ENCODE results near the gene LDB1. TPM values are rescaled to one million over a fixed set of nuclear protein-coding genes. Genes with fewer than 3 reads are reported as not detected.

Gene LDB1
- total and polyA plus RNA-seq, 11 donors, result 29.5 to 63.2 (median 45.7) TPM

DNA sequence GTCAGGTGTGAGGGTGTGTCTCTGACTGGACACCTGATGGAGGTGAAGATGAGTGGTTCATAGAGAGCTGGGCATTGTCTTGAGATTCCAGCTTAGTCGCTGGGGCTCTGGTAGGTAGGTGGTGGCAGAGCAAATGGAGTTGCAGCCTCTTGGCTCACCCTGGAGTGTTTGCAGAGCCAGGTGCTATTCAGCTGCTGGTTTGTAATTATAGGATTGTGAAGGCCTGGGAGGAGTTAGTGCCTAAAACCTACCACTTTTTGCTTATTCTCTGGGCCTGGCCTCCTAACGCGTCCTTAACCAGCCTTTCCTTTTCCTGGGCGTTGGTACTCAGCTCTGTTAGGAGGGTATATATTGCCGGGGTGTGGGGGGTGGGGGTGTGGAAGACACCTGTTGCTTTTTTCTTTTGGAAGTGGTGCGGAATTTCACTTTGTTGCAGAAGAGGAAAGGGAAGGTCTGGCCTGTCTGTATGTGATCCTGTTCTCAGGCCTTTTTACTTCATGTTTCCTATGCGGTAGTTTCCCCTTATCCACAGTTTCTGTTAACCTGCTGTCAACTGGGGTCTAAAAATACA is 15.9 kb upstream of the LDB1 start:
- Histone ChIP-seq H3K27me3 (no peaks in the 10 kb centered on the region), H3K36me3 (peaks cover 3 to 37% (median 34%) of the 10 kb centered on the region in 9 donors), H3K4me3 (no peak overlapping the region), H3K27ac (peak overlapping the region in 4 of 12 donors; percentile 31 to 53 (median 36)), H3K9me3 (no peaks in the 10 kb centered on the region), H3K4me1 (peaks cover 0 to 46% (median 32%) of the 10 kb centered on the region in 12 donors)
- ATAC-seq (no peak), DNase-seq (no peak)
- intact Hi-C loops (cut with DNase I), result no loop called here
- TF ChIP-seq, protein P1, sequence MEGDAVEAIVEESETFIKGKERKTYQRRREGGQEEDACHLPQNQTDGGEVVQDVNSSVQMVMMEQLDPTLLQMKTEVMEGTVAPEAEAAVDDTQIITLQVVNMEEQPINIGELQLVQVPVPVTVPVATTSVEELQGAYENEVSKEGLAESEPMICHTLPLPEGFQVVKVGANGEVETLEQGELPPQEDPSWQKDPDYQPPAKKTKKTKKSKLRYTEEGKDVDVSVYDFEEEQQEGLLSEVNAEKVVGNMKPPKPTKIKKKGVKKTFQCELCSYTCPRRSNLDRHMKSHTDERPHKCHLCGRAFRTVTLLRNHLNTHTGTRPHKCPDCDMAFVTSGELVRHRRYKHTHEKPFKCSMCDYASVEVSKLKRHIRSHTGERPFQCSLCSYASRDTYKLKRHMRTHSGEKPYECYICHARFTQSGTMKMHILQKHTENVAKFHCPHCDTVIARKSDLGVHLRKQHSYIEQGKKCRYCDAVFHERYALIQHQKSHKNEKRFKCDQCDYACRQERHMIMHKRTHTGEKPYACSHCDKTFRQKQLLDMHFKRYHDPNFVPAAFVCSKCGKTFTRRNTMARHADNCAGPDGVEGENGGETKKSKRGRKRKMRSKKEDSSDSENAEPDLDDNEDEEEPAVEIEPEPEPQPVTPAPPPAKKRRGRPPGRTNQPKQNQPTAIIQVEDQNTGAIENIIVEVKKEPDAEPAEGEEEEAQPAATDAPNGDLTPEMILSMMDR (IDR thresholded peaks at IDR 0.05), result no peak
- WGBS, 4 donors, result 51 to 66% (median 63%) methylated on average over 7 of the region's 7 CpGs

DNA sequence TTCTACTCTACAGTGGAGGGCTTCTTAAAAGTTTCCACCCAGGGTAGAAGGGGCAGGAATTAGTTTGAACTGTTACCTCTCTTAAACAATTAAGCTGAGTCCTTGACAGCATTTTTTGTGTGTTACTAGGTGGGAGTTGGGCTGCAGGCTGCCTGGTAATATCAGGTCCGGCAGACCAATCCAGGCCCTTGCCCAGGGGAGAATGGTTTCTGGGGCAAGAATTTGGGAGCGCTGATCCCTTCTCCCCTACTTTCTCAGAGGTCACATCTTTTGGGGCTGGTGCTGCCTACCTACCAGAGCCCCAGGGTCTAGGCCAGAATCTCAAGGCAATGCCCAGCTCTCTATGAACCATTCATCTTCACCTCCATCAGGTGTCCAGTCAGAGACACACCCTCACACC is 14.2 kb upstream of the LDB1 start:
- Histone ChIP-seq H3K27ac (peak overlapping the region in 8 of 12 donors; percentile 86 to 99 (median 96)), H3K4me1 (peaks cover 0 to 46% (median 32%) of the 10 kb centered on the region in 12 donors), H3K4me3 (peak overlapping the region in 9 of 12 donors; percentile 86 to 99 (median 91)), H3K27me3 (no peaks in the 10 kb centered on the region), H3K36me3 (peaks cover 0 to 21% (median 17%) of the 10 kb centered on the region in 9 donors), H3K9me3 (no peaks in the 10 kb centered on the region)
- whole genome bisulfite sequencing, 4 donors, result 46 to 76% (median 63%) methylated on average over 2 of the region's 2 CpGs
- TF ChIP-seq, protein P1 (IDR thresholded peaks at IDR 0.05), result no peak
- no peak for TF ChIP-seq POLR2A (IDR thresholded peaks at IDR 0.05)
- no peak for ATAC-seq
- DNase-seq, result no peak
- intact Hi-C loops (cut with DNase I), result no loop called here

DNA sequence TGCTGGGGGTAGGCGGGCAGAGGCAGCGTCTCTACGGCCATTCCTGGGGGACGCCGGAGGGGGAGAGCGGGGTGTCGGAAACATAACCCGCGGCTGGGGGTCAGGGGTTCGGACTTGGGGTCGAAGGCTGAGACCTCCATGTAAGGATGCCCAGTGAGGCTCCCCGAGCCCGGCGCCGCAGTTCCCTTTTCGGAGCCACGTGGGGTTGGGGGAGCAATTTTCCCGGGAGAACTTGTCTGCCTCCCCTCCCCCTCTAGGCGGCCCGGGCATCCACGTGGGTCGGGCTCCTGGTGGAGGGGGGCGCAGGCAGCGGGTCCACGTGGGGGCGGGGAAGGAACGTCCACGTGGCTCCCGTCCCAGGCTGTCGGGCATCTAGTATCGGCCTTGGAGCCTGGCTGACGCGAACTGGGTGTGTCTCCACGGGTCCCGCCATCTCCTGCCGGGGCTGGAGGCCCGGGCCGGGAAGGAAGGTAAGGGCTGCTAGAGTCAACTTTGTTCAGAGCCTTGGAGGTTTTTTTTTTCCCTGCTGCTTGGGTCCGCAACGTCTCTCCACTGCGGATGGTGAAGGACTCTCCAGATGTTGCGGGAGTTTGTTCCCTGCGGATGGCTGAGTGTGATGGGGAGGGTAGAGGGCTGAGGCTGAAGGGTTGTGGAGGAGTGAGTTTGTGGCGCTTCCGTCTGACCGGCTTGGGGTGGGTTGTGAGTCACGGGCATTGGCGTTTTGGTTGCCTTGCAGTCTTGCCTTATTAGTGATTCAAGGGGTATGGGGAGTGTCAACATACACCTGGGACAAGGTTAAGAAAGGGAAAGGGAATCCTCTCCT is 13.4 kb upstream of the LDB1 start:
- intact Hi-C loops (cut with DNase I), result loop anchor here in 5 of 10 donors (1.0 to 2.0 kb wide), 3 partner anchors 17 to 19 kb away; partner anchors contain the start of gene NOLC1 (in 4 of the 5)
- peak; percentile 16 to 59 (median 52) for ATAC-seq
- H3K27ac ChIP-seq, result peak overlapping the region; percentile 75 to 99 (median 96)
- peaks cover 0 to 13% (median 9%) of the 10 kb centered on the region in 9 donors for H3K36me3 ChIP-seq
- 0 to 2% (median 1%) methylated on average over 32 to 48 of the region's 48 CpGs for WGBS, 4 donors
- H3K4me3 ChIP-seq, result peak overlapping the region; percentile 67 to 99 (median 87)
- TF ChIP-seq, protein P1 (IDR thresholded peaks at IDR 0.05), result no peak
- TF ChIP-seq POLR2A (IDR thresholded peaks at IDR 0.05), result no peak
- no peaks in the 10 kb centered on the region for H3K9me3 ChIP-seq
- DNase-seq, result peak; percentile 78 to 85 (median 82)
- H3K4me1 ChIP-seq, result peaks cover 0 to 46% (median 32%) of the 10 kb centered on the region in 12 donors
- no peaks in the 10 kb centered on the region for H3K27me3 ChIP-seq

All from heart left ventricle (tissue), 16 donors.